HT-29 (cell line): ENCODE results near the gene ZNF488. TPM values are rescaled to one million over a fixed set of nuclear protein-coding genes. Genes with fewer than 3 reads are reported as not detected.

Source experiments
- DNase-seq: peaks from one replicate; pipeline ENCODE4 v3.0.0-alpha.2; 2015; ENCODE audit warnings: low spot score
- total RNA-seq: library from RNA; depleted of rRNA; stranded (reverse); fragments of >200 nt; shearing (Covaris generic); gene quantifications from 2 replicates; pipeline ENCODE4 v1.2.3, GENCODE V29; 2014

The ZNF488 gene
- total RNA-seq, 1 experiment from 2014 or later: 6.6 TPM

- no peak for DNase-seq
Measured at GRCh38 chr10:47366731-47367460, 17.2 kb downstream of the ZNF488 start.

- DNase-seq: no peak
Measured at GRCh38 chr10:47366181-47366631, 17.9 kb downstream of the ZNF488 start.

GRCh38 chr10:47365431-47366180 lies 18.5 kb downstream of the ZNF488 start:
- no peak for DNase-seq

- DNase-seq: no peak
Measured at GRCh38 chr10:47364911-47365310, 19.2 kb downstream of the ZNF488 start.

- peak; percentile 16 for DNase-seq
Measured at GRCh38 chr10:47364366-47364765, 19.7 kb downstream of the ZNF488 start.

- DNase-seq: no peak
Measured at GRCh38 chr10:47363781-47364180, 20.3 kb downstream of the ZNF488 start.

GRCh38 chr10:47362199-47362598 lies 21.9 kb downstream of the ZNF488 start:
- no peak for DNase-seq

GRCh38 chr10:47361293-47361692 lies 22.8 kb downstream of the ZNF488 start:
- peak; percentile 60 for DNase-seq

GRCh38 chr10:47360419-47361040 lies 23.6 kb downstream of the ZNF488 start:
- no peak for DNase-seq

GRCh38 chr10:47359626-47360418 lies 24.3 kb downstream of the ZNF488 start:
- no peak for DNase-seq

- DNase-seq: no peak
Measured at GRCh38 chr10:47359101-47359500, 25.0 kb downstream of the ZNF488 start.

- no peak for DNase-seq
Measured at GRCh38 chr10:47358457-47358856, 25.6 kb downstream of the ZNF488 start.

GRCh38 chr10:47357911-47358310 lies 26.2 kb downstream of the ZNF488 start:
- no peak for DNase-seq

GRCh38 chr10:47357131-47357582 lies 26.9 kb downstream of the ZNF488 start:
- no peak for DNase-seq

GRCh38 chr10:47356708-47357107 lies 27.4 kb downstream of the ZNF488 start:
- DNase-seq: no peak

GRCh38 chr10:47354900-47355299 lies 29.2 kb downstream of the ZNF488 start:
- DNase-seq: no peak

GRCh38 chr10:47354165-47354564 lies 29.9 kb downstream of the ZNF488 start:
- peak; percentile 59 for DNase-seq

- DNase-seq: no peak
Measured at GRCh38 chr10:47353351-47353750, 30.7 kb downstream of the ZNF488 start.

- DNase-seq: no peak
Measured at GRCh38 chr10:47351899-47352815, 31.9 kb downstream of the ZNF488 start.
